H1 (cell line): ENCODE results near the gene CUX1.
A peak's percentile ranks its signal among the peaks of the same experiment; 100 is the strongest.

Experiments used
- ATF3 ChIP-seq: IDR thresholded peaks from 2 replicates; pipeline ENCODE4 v1.6.1; 2011; ENCODE audit warnings: low read depth, mild to moderate bottlenecking, low read length; ENCODE audit not compliant: insufficient read depth
- JUN ChIP-seq: IDR thresholded peaks from 2 replicates; pipeline ENCODE4 v1.6.1; 2011; ENCODE audit warnings: low read depth, mild to moderate bottlenecking, improper control_type of control experiment, low read length
- PHF8 ChIP-seq: fragments of 200-600 bp; sonication (generic); conservative IDR thresholded peaks from 2 replicates; pipeline ENCODE4 v1.7.1; 2012; ENCODE audit warnings: low read depth, mild to moderate bottlenecking, inconsistent platforms, low read length, moderate library complexity
- POU5F1 ChIP-seq: IDR thresholded peaks from 2 replicates; pipeline ENCODE4 v1.6.1; 2011; ENCODE audit warnings: low read depth, mild to moderate bottlenecking, low read length, moderate library complexity
- TAF1 ChIP-seq: IDR thresholded peaks from 2 replicates; pipeline ENCODE4 v1.6.1; 2011; ENCODE audit warnings: mild to moderate bottlenecking, low read depth, low read length
- USF2 ChIP-seq: IDR thresholded peaks from 2 replicates; pipeline ENCODE4 v1.6.1; 2011; ENCODE audit warnings: low read length, improper control_type of control experiment

- TF ChIP-seq JUN (no peak), ATF3 (no peak), TAF1 (no peak), PHF8 (no peak), USF2 (0 out of 2 replicates have a peak, but pooled peaks have one; percentile 18), POU5F1 (no peak)
These were observed 178.8 kb downstream of the CUX1 start for GRCh38 chr7:101996131-101996691.
